GM18526 (cell line): ENCODE results near the gene ARMC12.
A peak's percentile ranks its signal among the peaks of the same experiment; 100 is the strongest.

Experiments
- POLR2A ChIP-seq: IDR thresholded peaks from 3 replicates; pipeline ENCODE4 v1.6.1; 2011; ENCODE audit not compliant: insufficient read length; ENCODE audit errors: extremely low read depth

Gene ARMC12

GRCh38 chr6:35727231-35727934 is 9.4 kb upstream of the ARMC12 start:
- no peak for TF ChIP-seq POLR2A

GRCh38 chr6:35727935-35728682 is 8.7 kb upstream of the ARMC12 start:
- TF ChIP-seq POLR2A: peak; percentile 39

- no peak for TF ChIP-seq POLR2A
These were observed 7.9 kb upstream of the ARMC12 start for GRCh38 chr6:35728683-35729678.

DNA sequence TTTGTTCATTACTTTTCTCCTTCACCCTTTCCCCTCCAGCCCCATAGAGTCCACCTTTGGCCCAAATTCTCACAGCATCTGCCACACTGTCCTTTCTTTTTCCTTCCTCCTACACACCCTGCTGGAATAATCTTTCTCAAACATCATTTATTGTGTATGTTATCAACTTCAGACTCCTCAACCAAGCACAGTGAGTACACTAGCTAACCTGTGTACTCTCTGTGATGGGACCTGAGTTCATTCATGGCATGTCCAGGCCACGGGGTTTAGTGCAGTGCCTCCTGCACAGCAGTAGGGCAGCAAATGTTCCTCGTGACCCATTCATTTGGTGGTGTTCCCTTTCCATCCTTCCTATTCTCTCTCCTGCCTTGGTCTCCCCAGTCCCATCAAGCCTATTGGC is 7.1 kb upstream of the ARMC12 start:
- no peak for TF ChIP-seq POLR2A

- TF ChIP-seq POLR2A: no peak
These were observed 6.0 kb upstream of the ARMC12 start for GRCh38 chr6:35730745-35731413.

GRCh38 chr6:35731414-35731735 is 5.5 kb upstream of the ARMC12 start:
- peak; percentile 81 for TF ChIP-seq POLR2A

DNA sequence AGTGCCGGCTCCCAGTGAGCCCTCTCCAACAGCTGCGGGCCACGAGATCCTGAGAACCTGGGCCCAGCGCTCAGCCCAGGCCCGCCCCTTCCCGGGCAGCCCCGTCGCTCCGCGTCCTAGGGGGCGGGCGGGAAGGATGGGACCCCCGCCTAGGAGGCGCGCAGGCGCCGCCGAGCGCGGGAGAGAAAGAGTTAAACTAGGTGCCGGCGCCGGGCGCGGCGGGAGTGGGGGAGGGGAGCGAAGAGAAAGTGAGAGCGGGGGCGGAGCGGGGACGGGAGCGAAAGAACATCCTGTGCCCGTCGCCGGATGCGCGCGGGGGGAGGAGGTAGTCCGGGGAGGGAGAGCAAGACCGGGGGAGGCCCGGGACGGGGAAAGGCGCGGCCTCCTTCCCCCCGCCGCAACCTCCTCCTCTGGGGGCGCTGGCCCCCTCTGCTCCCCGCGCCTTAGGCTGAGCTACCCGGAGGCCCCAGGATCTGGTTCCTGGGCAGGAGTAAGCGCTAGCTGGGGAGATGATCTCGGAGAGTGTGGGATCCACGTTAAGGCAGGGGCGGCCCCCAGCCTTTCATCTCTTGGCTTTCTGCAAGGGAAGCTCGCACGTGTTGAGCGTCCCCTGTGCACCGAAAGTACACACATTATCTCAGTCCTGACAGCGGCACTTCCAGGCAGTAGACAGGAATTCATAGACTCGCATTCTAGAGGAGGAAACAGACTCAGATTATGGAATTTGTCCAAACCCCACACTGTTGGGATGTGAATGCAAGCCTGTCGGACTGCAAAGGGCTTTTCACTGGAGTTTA is 4.9 kb upstream of the ARMC12 start:
- TF ChIP-seq POLR2A: peak; percentile 61

GRCh38 chr6:35733633-35734032 is 3.2 kb upstream of the ARMC12 start:
- no peak for TF ChIP-seq POLR2A

DNA sequence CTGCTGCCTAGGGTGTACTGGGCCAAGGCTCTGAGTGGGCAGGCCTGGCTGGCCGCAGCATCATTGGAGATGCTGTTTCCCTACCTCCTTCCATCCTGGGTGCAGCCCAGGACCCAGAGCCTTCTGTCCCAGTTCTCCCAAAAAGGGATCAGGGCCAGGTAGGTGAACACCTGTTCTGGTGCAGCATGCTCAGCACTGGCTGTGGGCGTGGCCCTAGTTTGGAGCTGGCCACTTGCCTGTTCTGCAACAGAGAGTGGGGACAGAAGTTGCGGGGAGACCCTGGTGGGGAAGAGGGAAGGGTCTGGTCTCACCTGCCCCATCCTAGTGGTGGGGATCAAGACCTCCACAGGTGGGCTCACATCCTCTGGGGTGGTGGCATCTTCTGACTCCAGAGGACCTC is 1.4 kb upstream of the ARMC12 start:
- no peak for TF ChIP-seq POLR2A

GRCh38 chr6:35736253-35736894 is 458 bp upstream of the ARMC12 start:
- TF ChIP-seq POLR2A: no peak

DNA sequence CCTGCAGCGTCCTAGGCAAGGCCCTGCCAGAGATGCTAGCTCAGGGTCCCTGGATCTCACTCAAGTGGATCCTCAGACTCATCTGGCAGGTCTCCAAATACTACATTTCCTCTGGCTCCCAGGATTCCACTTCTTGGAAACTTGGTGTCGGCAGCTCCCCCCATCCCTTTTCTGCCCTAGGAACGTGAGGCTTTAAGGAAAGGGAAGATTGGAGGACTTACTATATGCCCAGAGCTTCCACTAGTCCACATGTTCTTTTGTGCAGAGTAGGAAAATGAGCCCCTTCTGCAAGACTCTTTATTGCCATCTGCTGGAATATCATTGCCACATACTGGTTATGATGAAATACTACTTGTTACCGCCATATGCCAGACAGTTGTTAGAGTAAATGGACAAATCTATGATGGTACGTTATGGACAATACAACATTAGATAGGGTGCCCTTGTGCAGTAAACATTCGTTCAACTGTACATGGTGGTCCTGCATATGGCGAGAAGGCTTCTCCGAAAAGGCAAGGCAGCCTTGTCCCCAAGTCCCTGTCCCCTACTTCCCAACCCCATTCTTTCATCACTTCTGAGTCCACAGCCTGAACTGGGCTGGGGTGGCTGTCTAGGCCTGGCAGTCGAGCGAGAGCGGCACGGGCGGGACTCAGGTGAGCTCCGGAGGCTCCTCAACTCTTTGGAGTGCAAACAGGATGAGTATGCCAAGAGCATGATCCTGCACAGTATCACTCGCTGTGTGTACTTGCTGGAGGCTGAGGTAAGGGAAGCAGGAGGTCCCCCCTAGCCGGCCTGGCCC is 780 bp downstream of the ARMC12 start:
- no peak for TF ChIP-seq POLR2A

GRCh38 chr6:35739645-35740524 is 3.1 kb downstream of the ARMC12 start:
- no peak for TF ChIP-seq POLR2A
